Measurements from ENCODE around the gene NMUR1.

The NMUR1 gene

GRCh38 chr2:231549446-231550239, 19.4 kb upstream of the NMUR1 start:
- TF ChIP-seq ZFX (IDR thresholded peaks at IDR 0.05; ENCODE audit: borderline replicate concordance) (no peak), CTCF (IDR thresholded peaks at IDR 0.05) (no peak)
- H3K27ac ChIP-seq: no peak overlapping the region

- H3K27ac ChIP-seq: no peak overlapping the region
- no peak for TF ChIP-seq ZFX (IDR thresholded peaks at IDR 0.05; ENCODE audit: borderline replicate concordance)
- TF ChIP-seq CTCF (IDR thresholded peaks at IDR 0.05): no peak
Measured at GRCh38 chr2:231548752-231549151, 18.5 kb upstream of the NMUR1 start.

- TF ChIP-seq CTCF (IDR thresholded peaks at IDR 0.05) (no peak), ZFX (IDR thresholded peaks at IDR 0.05; ENCODE audit: borderline replicate concordance) (no peak)
- no peak overlapping the region for H3K27ac ChIP-seq
Measured at GRCh38 chr2:231547315-231548110, 17.3 kb upstream of the NMUR1 start.

GRCh38 chr2:231546014-231546715, 15.9 kb upstream of the NMUR1 start:
- TF ChIP-seq CTCF (IDR thresholded peaks at IDR 0.05) (no peak), ZFX (IDR thresholded peaks at IDR 0.05; ENCODE audit: borderline replicate concordance) (no peak)
- no peak overlapping the region for H3K27ac ChIP-seq

- no peak overlapping the region for H3K27ac ChIP-seq
- TF ChIP-seq CTCF (IDR thresholded peaks at IDR 0.05) (no peak), ZFX (IDR thresholded peaks at IDR 0.05; ENCODE audit: borderline replicate concordance) (no peak)
Measured at GRCh38 chr2:231545105-231545902, 15.1 kb upstream of the NMUR1 start.

- H3K27ac ChIP-seq: no peak overlapping the region
- TF ChIP-seq CTCF (IDR thresholded peaks at IDR 0.05) (no peak), ZFX (IDR thresholded peaks at IDR 0.05; ENCODE audit: borderline replicate concordance) (no peak)
Measured at GRCh38 chr2:231542136-231542535, 11.9 kb upstream of the NMUR1 start.
